HUES6 (cell line): ENCODE data around the gene KATNBL1.
"Not testable (repeated sequence)": the region's sequence is repeated elsewhere in the genome, so short reads cannot be mapped to it uniquely, and the experiment has no call there.

Experiments used
- H3K27ac ChIP-seq: 2 replicates; pipeline ENCODE4 v1.7.0; 2013; ENCODE audit warnings: low read depth, mild to moderate bottlenecking, low read length, inconsistent platforms
- H3K27me3 ChIP-seq: 2 replicates; pipeline ENCODE4 v1.6.1; 2013; ENCODE audit warnings: low read length; ENCODE audit not compliant: control insufficient read depth, insufficient read depth
- H3K36me3 ChIP-seq: 2 replicates; pipeline ENCODE4 v1.6.1; 2013; ENCODE audit warnings: low read length; ENCODE audit not compliant: control insufficient read depth, insufficient read depth
- H3K4me1 ChIP-seq: 2 replicates; pipeline ENCODE4 v1.6.1; 2013; ENCODE audit warnings: low read length; ENCODE audit not compliant: control insufficient read depth, insufficient read depth
- H3K4me3 ChIP-seq: 2 replicates; pipeline ENCODE4 v1.5.1; 2013; ENCODE audit warnings: low read depth, low read length
- H3K9ac ChIP-seq: one replicate; pipeline ENCODE4 v1.6.1; 2013; ENCODE audit warnings: mild to moderate bottlenecking, low read length
- H3K9me3 ChIP-seq: 2 replicates; pipeline ENCODE4 v1.6.1; 2013; ENCODE audit warnings: low read depth, low read length; ENCODE audit not compliant: control insufficient read depth, insufficient read depth

KATNBL1 gene

DNA sequence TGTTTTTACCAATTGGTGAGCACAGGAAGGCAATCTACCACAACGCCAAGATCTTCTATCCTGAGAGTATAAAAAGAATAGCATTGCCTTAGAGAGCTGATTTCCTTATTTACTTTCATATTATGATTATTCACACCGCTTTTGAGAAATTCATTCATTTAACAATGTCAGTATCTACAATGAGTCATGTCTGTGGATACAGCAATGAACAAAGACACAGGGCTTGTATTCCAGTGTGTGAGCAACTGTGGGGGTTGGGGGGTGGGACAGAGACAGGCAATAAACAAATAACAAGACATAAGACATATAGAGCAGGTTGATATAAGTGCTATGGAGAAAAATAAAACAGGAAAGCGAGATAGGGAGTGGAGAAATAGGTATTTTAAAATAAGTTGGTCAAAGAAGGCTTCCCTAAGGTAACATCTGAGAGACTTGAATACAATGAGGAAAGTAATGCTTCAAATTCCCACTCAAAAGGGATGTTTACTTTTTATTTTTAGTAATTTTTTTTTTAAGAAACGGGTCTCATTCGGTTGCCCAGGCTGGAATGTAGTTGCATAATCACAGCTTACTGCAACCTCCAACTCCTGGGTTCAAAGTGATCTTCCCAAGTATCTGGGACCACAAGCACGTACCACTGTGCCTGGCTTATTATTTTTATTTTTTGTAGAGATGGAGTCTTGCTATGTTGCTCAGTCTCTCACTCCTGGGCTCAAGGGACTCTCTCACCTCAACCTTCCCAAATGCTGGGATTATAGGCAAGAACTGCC lies 62.3 kb downstream of the KATNBL1 start:
- no peaks in the 10 kb centered on the region for H3K9me3 ChIP-seq

DNA sequence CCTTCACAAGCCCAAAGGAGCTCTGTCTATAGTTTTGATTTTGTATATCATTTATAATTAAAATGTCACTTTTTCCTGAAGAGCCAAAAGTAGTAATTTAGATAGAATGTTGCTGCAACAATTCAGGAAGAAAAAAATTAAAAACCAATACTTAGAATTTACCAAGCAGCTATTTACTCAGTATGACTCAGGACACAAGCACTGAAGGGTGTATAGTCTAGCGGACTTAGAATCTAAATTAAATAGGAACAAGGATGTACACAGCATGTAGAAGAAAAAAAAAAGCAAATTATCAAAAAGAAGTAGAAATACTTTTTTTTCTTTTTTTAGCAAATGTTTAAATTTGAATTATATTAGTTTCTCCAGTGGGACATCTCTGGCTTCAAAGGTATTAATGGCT lies 76.4 kb downstream of the KATNBL1 start:
- H3K27ac ChIP-seq: no peak overlapping the region
- H3K9me3 ChIP-seq: no peaks in the 10 kb centered on the region
- H3K4me1 ChIP-seq: no peaks in the 10 kb centered on the region
- H3K36me3 ChIP-seq: peaks cover 4% of the 10 kb centered on the region; the same call in 1 of the 2 replicates
- H3K9ac ChIP-seq: no peak overlapping the region
- no peaks in the 10 kb centered on the region for H3K27me3 ChIP-seq
- no peak overlapping the region for H3K4me3 ChIP-seq

More for the DNA sequence above, 62.3 kb downstream of the KATNBL1 start:
- no peak overlapping the region for H3K4me3 ChIP-seq
- H3K27ac ChIP-seq: no peak overlapping the region
- no peak overlapping the region for H3K9ac ChIP-seq
- no peaks in the 10 kb centered on the region for H3K4me1 ChIP-seq
- H3K36me3 ChIP-seq: peaks cover 62% of the 10 kb centered on the region
- no peaks in the 10 kb centered on the region for H3K27me3 ChIP-seq

DNA sequence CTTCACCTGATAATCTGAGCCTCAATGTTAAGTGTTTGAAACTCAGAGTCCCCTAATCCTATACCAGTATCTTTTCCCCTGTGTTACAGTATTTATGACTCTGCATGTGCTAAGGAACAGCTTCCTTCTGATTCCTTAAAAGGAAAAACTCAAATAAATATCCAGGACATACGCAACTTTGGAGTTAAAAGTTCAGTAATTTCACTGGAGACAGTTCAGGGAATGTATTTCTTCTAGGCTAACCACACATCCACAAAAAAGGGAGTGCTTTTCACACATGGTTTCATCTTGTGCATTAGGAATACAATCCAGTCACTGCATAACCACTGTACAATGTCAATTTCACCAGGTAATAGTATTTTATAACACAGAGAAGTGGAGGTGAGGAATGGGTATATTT lies 77.0 kb downstream of the KATNBL1 start:
- Histone ChIP-seq H3K27ac (no peak overlapping the region), H3K4me1 (no peaks in the 10 kb centered on the region), H3K27me3 (no peaks in the 10 kb centered on the region), H3K36me3 (peaks cover 4% of the 10 kb centered on the region; the same call in 1 of the 2 replicates), H3K9me3 (no peaks in the 10 kb centered on the region), H3K4me3 (no peak overlapping the region), H3K9ac (no peak overlapping the region)

- no peak overlapping the region for H3K4me3 ChIP-seq
- no peaks in the 10 kb centered on the region for H3K9me3 ChIP-seq
- H3K27ac ChIP-seq: no peak overlapping the region
- no peaks in the 10 kb centered on the region for H3K36me3 ChIP-seq
- peaks cover 8% of the 10 kb centered on the region for H3K4me1 ChIP-seq
- no peaks in the 10 kb centered on the region for H3K27me3 ChIP-seq
- no peak overlapping the region for H3K9ac ChIP-seq
Observed at GRCh38 chr15:34128898-34129297, 81.0 kb downstream of the KATNBL1 start.

DNA sequence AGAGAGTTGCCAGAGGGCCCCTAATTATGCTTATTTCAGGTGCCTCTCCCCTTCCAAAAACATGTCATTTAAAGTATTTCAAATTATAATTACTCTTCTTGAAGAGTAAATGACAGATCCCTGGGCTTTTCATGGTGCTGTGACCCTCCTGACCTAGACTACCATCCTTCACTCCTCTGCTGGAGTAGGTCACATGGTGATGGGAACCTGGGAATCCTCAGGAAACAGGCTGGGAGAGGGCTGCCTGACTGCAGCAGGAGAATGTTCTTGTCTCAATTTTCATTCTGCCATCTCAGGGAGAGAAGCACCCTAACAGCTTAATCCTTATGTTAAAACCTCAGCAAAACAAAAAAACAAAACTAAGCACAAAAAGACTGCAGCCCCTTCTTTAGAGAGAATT lies 83.4 kb downstream of the KATNBL1 start:
- no peaks in the 10 kb centered on the region for H3K36me3 ChIP-seq
- no peak overlapping the region for H3K27ac ChIP-seq
- H3K4me3 ChIP-seq: no peak overlapping the region
- H3K27me3 ChIP-seq: no peaks in the 10 kb centered on the region
- H3K9me3 ChIP-seq: no peaks in the 10 kb centered on the region
- H3K9ac ChIP-seq: no peak overlapping the region
- peaks cover 8% of the 10 kb centered on the region for H3K4me1 ChIP-seq

- no peak overlapping the region for H3K27ac ChIP-seq
- no peaks in the 10 kb centered on the region for H3K36me3 ChIP-seq
- H3K27me3 ChIP-seq: no peaks in the 10 kb centered on the region
- no peak overlapping the region for H3K4me3 ChIP-seq
- H3K4me1 ChIP-seq: peaks cover 8% of the 10 kb centered on the region
- H3K9ac ChIP-seq: no peak overlapping the region
- H3K9me3 ChIP-seq: no peaks in the 10 kb centered on the region
Observed at GRCh38 chr15:34125945-34126344, 84.0 kb downstream of the KATNBL1 start.

DNA sequence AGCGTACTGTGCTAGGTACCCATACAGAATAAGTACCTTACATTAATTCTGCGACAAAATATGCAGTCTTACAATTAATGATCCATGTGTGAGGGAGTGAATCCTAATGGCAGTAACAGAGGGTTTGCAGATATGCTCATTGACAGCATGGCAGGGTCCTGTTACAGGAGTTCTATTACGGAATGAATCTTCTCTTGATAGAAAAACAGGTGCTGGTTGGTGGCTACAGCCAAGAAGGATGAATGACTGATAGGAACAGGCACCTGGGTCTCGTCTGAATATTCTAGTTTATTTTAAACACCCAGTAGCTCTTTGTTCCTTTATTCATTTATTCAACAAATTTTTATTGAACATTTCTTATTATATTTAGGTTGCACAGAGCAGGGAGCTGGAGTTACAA lies 85.2 kb downstream of the KATNBL1 start:
- Histone ChIP-seq H3K4me3 (no peak overlapping the region), H3K27ac (no peak overlapping the region), H3K36me3 (no peaks in the 10 kb centered on the region), H3K9me3 (no peaks in the 10 kb centered on the region), H3K9ac (no peak overlapping the region), H3K27me3 (no peaks in the 10 kb centered on the region), H3K4me1 (peaks cover 8% of the 10 kb centered on the region)

DNA sequence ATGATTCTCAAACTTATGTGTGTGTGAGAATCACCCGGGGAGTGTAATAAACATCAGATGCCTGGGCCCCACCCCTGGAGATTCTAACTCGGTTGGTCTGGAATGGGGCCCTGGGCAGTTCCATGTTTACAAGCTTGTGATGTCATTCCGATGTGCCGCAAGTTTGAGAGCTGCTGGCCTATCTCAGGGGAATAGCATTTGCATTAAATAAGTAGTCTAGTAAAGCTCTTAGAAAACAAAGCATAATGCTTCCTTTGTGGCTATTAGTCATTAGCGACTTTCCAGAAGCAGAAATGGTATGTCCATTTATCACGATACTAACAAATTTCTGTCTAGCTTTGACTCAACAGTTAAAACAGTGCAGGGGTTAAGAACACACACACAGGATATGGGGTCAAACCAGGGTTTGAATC lies 87.1 kb downstream of the KATNBL1 start:
- H3K9ac ChIP-seq: no peak overlapping the region

DNA sequence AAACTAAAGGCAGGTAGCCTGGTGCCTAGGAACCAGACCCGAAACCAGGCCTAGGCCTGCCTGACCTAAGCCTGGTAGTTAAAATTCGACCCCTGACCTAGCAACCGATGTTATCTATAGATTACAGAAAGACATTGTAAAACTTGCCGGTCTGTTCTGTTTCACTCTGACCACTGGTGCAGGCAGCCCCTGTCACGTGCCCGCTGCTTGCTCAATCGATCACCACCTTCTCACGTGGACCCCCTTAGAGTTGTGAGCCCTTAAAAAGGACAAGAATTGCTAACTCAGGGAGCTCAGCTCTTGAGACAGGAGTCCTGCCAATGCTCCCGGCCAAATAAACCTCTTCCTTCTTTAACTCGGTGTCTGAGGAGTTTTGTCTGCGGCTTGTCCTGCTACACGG lies 88.1 kb downstream of the KATNBL1 start:
- not testable (repeated sequence) for H3K27ac ChIP-seq, H3K4me1 ChIP-seq, H3K9ac ChIP-seq, H3K9me3 ChIP-seq, H3K4me3 ChIP-seq, H3K27me3 ChIP-seq, H3K36me3 ChIP-seq

More for the DNA sequence above, 87.1 kb downstream of the KATNBL1 start:
- no peaks in the 10 kb centered on the region for H3K9me3 ChIP-seq
- no peaks in the 10 kb centered on the region for H3K27me3 ChIP-seq
- peaks cover 8% of the 10 kb centered on the region for H3K4me1 ChIP-seq
- H3K36me3 ChIP-seq: no peaks in the 10 kb centered on the region
- H3K27ac ChIP-seq: no peak overlapping the region
- H3K4me3 ChIP-seq: no peak overlapping the region

DNA sequence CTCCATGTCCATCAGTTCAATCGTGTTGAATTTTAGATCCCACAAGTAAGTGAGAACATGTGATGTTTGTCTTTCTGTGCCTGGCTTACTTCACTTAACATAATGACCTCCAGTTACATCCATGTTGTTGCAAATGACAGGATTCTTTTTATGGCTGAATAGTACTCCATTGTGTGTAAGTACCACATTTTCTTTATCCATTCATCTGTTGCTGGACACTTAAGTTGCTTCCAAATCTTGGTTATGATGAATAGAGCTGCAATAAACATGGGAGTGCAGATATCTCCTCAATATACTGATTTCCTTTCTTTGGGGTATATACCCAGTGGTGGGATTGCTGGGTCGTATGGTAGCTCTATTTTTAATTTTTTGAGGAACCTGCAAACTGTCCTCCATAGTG lies 89.5 kb downstream of the KATNBL1 start:
- not testable (repeated sequence) for H3K9ac ChIP-seq, H3K9me3 ChIP-seq, H3K27me3 ChIP-seq, H3K4me3 ChIP-seq, H3K27ac ChIP-seq, H3K4me1 ChIP-seq, H3K36me3 ChIP-seq

DNA sequence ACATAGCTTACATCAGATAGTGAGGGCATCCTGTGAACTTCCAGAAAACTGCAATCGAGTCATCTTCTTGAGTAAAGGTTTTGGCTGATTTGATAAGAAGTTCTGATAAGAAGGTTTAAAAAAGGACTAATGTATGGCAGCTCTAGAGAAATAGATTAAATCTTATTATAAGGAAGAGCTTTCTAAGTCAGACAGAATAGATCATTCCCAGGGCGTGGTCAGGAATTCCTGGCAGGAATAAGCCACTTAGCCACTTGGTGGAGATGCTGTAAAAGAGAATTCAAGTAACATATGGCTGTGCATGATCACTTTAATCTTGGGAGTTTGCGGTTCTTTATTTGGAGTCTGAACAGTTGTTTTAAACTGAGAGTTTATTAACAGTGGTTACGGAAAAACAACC lies 90.6 kb downstream of the KATNBL1 start:
- Histone ChIP-seq H3K36me3 (no peaks in the 10 kb centered on the region), H3K9me3 (no peaks in the 10 kb centered on the region), H3K9ac (no peak overlapping the region), H3K27ac (no peak overlapping the region), H3K27me3 (no peaks in the 10 kb centered on the region), H3K4me1 (no peaks in the 10 kb centered on the region), H3K4me3 (no peak overlapping the region)
